ENCODE data around the gene PIGL. TPM values are rescaled to one million over a fixed set of nuclear protein-coding genes. Genes with fewer than 3 reads are reported as not detected.

The PIGL gene
- total and polyA plus RNA-seq, 2 donors (not counting 1 experiment from before 2014, with no cell fraction given), result 16.4 to 19.3 TPM

DNA sequence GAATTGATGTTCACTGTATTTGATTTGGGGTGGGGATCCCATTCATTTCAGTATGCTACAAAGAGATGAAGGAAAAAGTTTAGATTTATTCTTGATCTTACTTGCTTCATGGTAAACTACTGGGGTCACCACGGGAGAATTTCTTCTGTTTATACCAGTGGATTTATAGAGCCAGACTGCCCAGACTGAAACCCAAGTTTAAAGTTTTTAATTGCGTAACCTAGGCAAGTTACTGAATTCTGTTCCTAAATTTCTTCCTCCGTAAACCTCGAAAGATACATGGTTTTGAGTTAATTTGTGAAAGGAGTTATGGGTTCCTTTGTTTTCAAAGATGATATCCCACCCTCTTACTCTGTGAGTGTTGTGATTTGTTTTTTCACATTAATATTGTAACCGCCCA, 26.4 kb downstream of the PIGL start:
- Histone ChIP-seq H3K9ac (ENCODE audit: insufficient read depth, low read length) (no peak overlapping the region), H3K4me3 (replicated peaks in 1 of 4; ENCODE audit: control extremely low read depth in 1 of 4, insufficient read depth in 1 of 4, low read depth in 3 of 4, low read length in 4 of 4) (no peak overlapping the region), H3K4me1 (ENCODE audit: control insufficient read depth, extremely low read depth, insufficient read depth, low read length) (no peaks in the 10 kb centered on the region), H4K20me1 (ENCODE audit: control insufficient read depth, extremely low read depth, insufficient read depth, low read length) (no peaks in the 10 kb centered on the region), H3K79me2 (ENCODE audit: control insufficient read depth, insufficient read depth, low read length) (no peaks in the 10 kb centered on the region), H3K27me3 (ENCODE audit: control insufficient read depth, insufficient read depth, low read length) (no peaks in the 10 kb centered on the region), H3K27ac (ENCODE audit: insufficient read depth, low read length) (no peak overlapping the region), H3K4me2 (ENCODE audit: extremely low read depth, insufficient read depth, low read length) (no peak overlapping the region), H3K9me3 (ENCODE audit: control insufficient read depth, insufficient read depth, low read depth, low read length) (no peaks in the 10 kb centered on the region), H2AFZ (ENCODE audit: low read length) (no peak overlapping the region), H3K36me3 (ENCODE audit: control insufficient read depth, insufficient read depth, low read length) (no peaks in the 10 kb centered on the region)
- peak in 1 of 2 donors; percentile 36 for DNase-seq (ENCODE audit: low read depth in 2 of 2)
- TF ChIP-seq EZH2 (IDR thresholded peaks at IDR 0.05; ENCODE audit: low read length, missing control alignments) (no peak), CTCF (conservative IDR thresholded peaks at IDR 0.05 in 1 of 2, IDR thresholded peaks at IDR 0.05 in 1 of 2; ENCODE audit: low read depth in 1 of 2, low read length in 2 of 2) (no peak)

- Histone ChIP-seq H3K79me2 (ENCODE audit: control insufficient read depth, insufficient read depth, low read length) (no peaks in the 10 kb centered on the region), H3K4me1 (ENCODE audit: control insufficient read depth, extremely low read depth, insufficient read depth, low read length) (no peaks in the 10 kb centered on the region), H3K36me3 (ENCODE audit: control insufficient read depth, insufficient read depth, low read length) (no peaks in the 10 kb centered on the region), H2AFZ (ENCODE audit: low read length) (no peak overlapping the region), H3K9me3 (ENCODE audit: control insufficient read depth, insufficient read depth, low read depth, low read length) (no peaks in the 10 kb centered on the region), H3K27me3 (ENCODE audit: control insufficient read depth, insufficient read depth, low read length) (no peaks in the 10 kb centered on the region), H4K20me1 (ENCODE audit: control insufficient read depth, extremely low read depth, insufficient read depth, low read length) (no peaks in the 10 kb centered on the region), H3K27ac (ENCODE audit: insufficient read depth, low read length) (no peak overlapping the region), H3K9ac (ENCODE audit: insufficient read depth, low read length) (no peak overlapping the region), H3K4me2 (ENCODE audit: extremely low read depth, insufficient read depth, low read length) (no peak overlapping the region), H3K4me3 (replicated peaks in 1 of 4; ENCODE audit: control extremely low read depth in 1 of 4, insufficient read depth in 1 of 4, low read depth in 3 of 4, low read length in 4 of 4) (no peak overlapping the region)
- TF ChIP-seq CTCF (conservative IDR thresholded peaks at IDR 0.05 in 1 of 2, IDR thresholded peaks at IDR 0.05 in 1 of 2; ENCODE audit: low read depth in 1 of 2, low read length in 2 of 2), result no peak
- TF ChIP-seq EZH2 (IDR thresholded peaks at IDR 0.05; ENCODE audit: low read length, missing control alignments), result no peak
- DNase-seq (ENCODE audit: low read depth in 2 of 2), result peak in 1 of 2 donors; percentile 12
Observed at GRCh38 chr17:16243801-16244567, 27.0 kb downstream of the PIGL start.

- Histone ChIP-seq H3K4me1 (ENCODE audit: control insufficient read depth, extremely low read depth, insufficient read depth, low read length) (no peaks in the 10 kb centered on the region), H3K27ac (ENCODE audit: insufficient read depth, low read length) (no peak overlapping the region), H3K27me3 (ENCODE audit: control insufficient read depth, insufficient read depth, low read length) (no peaks in the 10 kb centered on the region), H3K4me2 (ENCODE audit: extremely low read depth, insufficient read depth, low read length) (no peak overlapping the region), H2AFZ (ENCODE audit: low read length) (no peak overlapping the region), H3K79me2 (ENCODE audit: control insufficient read depth, insufficient read depth, low read length) (no peaks in the 10 kb centered on the region), H3K36me3 (ENCODE audit: control insufficient read depth, insufficient read depth, low read length) (no peaks in the 10 kb centered on the region), H3K4me3 (replicated peaks in 1 of 4; ENCODE audit: control extremely low read depth in 1 of 4, insufficient read depth in 1 of 4, low read depth in 3 of 4, low read length in 4 of 4) (no peak overlapping the region), H3K9ac (ENCODE audit: insufficient read depth, low read length) (no peak overlapping the region), H3K9me3 (ENCODE audit: control insufficient read depth, insufficient read depth, low read depth, low read length) (no peaks in the 10 kb centered on the region), H4K20me1 (ENCODE audit: control insufficient read depth, extremely low read depth, insufficient read depth, low read length) (no peaks in the 10 kb centered on the region)
- TF ChIP-seq EZH2 (IDR thresholded peaks at IDR 0.05; ENCODE audit: low read length, missing control alignments) (no peak), CTCF (conservative IDR thresholded peaks at IDR 0.05 in 1 of 2, IDR thresholded peaks at IDR 0.05 in 1 of 2; ENCODE audit: low read depth in 1 of 2, low read length in 2 of 2) (no peak)
- DNase-seq (ENCODE audit: low read depth in 2 of 2), result no peak
Observed at GRCh38 chr17:16247586-16247984, 30.6 kb downstream of the PIGL start.
